Measurements from ENCODE around the gene TMC7. TPM values are rescaled to one million over a fixed set of nuclear protein-coding genes. Genes with fewer than 3 reads are reported as not detected.

TMC7 gene
- total RNA-seq, 1 experiment from 2014 or later: 4.1 TPM

DNA sequence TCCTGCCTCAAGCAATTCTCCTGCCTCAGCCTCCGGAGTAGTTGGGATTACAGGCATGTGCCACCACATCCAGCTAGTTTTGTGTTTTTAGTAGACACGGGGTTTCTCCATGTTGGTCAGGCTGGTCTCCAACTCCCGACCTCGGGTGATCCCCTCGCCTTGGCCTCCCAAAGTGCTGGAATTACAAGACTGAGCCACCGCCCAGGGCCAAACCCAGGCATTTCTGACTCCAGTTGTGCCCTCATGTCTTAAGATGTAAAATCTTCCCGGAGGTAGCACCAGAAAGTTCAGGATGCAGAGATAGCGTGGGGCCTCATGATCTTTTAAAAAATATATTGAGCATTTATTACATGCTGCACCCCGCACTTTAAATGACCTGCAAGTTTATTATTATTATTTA lies 44.7 kb upstream of the TMC7 start:
- Mint-ChIP-seq H3K27ac (ENCODE audit: low read depth, unreplicated experiment) (no peak overlapping the region), H3K4me1 (ENCODE audit: insufficient read depth, unreplicated experiment) (no peaks in the 10 kb centered on the region), H3K4me3 (ENCODE audit: unreplicated experiment) (no peak overlapping the region), H3K27me3 (ENCODE audit: insufficient read depth, unreplicated experiment) (no peaks in the 10 kb centered on the region), H3K9me3 (ENCODE audit: unreplicated experiment) (no peaks in the 10 kb centered on the region), H3K36me3 (ENCODE audit: insufficient read depth, unreplicated experiment) (no peaks in the 10 kb centered on the region)
- intact Hi-C loops (cut with micrococcal nuclease): no loop called here
- CTCF ChIA-PET: interaction anchor here (1.2 kb wide), 2 partner anchors 26 to 31 kb away, joined by 4 read pairs; no protein-coding TSS in a partner anchor
- no TSS peak for BruUV-seq (replicated peaks)
- TF ChIP-seq, protein P1, sequence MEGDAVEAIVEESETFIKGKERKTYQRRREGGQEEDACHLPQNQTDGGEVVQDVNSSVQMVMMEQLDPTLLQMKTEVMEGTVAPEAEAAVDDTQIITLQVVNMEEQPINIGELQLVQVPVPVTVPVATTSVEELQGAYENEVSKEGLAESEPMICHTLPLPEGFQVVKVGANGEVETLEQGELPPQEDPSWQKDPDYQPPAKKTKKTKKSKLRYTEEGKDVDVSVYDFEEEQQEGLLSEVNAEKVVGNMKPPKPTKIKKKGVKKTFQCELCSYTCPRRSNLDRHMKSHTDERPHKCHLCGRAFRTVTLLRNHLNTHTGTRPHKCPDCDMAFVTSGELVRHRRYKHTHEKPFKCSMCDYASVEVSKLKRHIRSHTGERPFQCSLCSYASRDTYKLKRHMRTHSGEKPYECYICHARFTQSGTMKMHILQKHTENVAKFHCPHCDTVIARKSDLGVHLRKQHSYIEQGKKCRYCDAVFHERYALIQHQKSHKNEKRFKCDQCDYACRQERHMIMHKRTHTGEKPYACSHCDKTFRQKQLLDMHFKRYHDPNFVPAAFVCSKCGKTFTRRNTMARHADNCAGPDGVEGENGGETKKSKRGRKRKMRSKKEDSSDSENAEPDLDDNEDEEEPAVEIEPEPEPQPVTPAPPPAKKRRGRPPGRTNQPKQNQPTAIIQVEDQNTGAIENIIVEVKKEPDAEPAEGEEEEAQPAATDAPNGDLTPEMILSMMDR (IDR thresholded peaks at IDR 0.05; ENCODE audit: unreplicated experiment): no peak
- POLR2A ChIA-PET: interaction anchor here (3.5 kb wide), 1 partner anchor 23 kb away, joined by 57 read pairs; no protein-coding TSS in a partner anchor
- no peak for DNase-seq (ENCODE audit: unreplicated experiment)

DNA sequence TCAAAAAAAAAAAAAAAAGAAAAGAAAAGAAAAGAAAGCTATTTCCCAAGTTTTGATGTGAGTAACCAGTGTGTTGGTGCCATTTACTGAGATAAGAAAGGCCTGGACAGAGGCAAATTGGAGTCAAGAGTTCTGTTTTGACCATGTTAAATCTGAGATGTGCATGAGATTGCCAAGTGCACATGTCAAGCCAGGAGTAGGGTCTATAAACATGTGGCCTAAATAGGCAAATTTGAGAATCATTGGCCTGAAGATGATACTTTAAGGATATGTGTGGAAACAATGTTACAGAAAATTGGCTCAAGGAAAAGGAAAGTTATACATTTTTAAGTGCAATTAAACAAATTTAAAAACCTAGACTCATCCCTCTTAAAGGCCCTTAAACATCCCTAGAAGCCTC lies 42.3 kb upstream of the TMC7 start:
- Mint-ChIP-seq H3K9me3 (ENCODE audit: unreplicated experiment) (no peaks in the 10 kb centered on the region), H3K4me3 (ENCODE audit: unreplicated experiment) (no peak overlapping the region), H3K4me1 (ENCODE audit: insufficient read depth, unreplicated experiment) (no peaks in the 10 kb centered on the region), H3K27me3 (ENCODE audit: insufficient read depth, unreplicated experiment) (no peaks in the 10 kb centered on the region), H3K36me3 (ENCODE audit: insufficient read depth, unreplicated experiment) (no peaks in the 10 kb centered on the region), H3K27ac (ENCODE audit: low read depth, unreplicated experiment) (no peak overlapping the region)
- POLR2A ChIA-PET: interaction anchor here (0.7 to 3.5 kb wide), 8 partner anchors 9 to 139 kb away, joined by 3 to 57 read pairs (median 8); partner anchors contain the start of gene SMG1
- DNase-seq (ENCODE audit: unreplicated experiment): no peak
- TF ChIP-seq, protein P1 (IDR thresholded peaks at IDR 0.05; ENCODE audit: unreplicated experiment): no peak
- intact Hi-C loops (cut with micrococcal nuclease): no loop called here
- BruUV-seq (replicated peaks): no TSS peak
- CTCF ChIA-PET: interaction anchor here (0.7 to 2.6 kb wide), 6 partner anchors 10 to 29 kb away, joined by 3 to 16 read pairs (median 8); no protein-coding TSS in a partner anchor

DNA sequence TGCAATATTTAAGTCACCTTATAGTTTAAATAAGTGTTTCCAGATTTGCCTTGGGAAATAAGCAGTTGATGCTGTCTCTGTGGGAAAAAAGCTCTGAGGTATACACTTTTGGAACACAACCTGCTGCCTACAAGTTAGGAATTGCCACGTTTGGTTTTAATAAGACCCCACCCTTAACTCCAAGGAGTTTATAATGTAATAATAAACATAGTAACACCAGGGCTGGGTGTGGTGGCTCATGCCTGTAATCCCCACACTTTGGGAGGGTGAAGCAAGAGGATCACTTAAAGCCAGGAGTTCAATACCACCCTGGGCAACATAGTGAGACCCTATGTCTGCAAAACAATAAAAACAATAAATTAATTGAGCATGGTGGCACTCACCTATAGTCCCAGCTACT lies 41.7 kb upstream of the TMC7 start:
- BruUV-seq (replicated peaks): no TSS peak
- intact Hi-C loops (cut with micrococcal nuclease): no loop called here
- ChIA-PET POLR2A (interaction anchor here (0.6 to 3.5 kb wide), 9 partner anchors 9 to 945 kb away, joined by 3 to 57 read pairs (median 3); no protein-coding TSS in a partner anchor), CTCF (interaction anchor here (0.7 to 2.6 kb wide), 2 partner anchors 14 to 20 kb away, joined by 3 to 16 read pairs; no protein-coding TSS in a partner anchor)
- Mint-ChIP-seq H3K27me3 (ENCODE audit: insufficient read depth, unreplicated experiment) (no peaks in the 10 kb centered on the region), H3K27ac (ENCODE audit: low read depth, unreplicated experiment) (no peak overlapping the region), H3K4me3 (ENCODE audit: unreplicated experiment) (no peak overlapping the region), H3K36me3 (ENCODE audit: insufficient read depth, unreplicated experiment) (no peaks in the 10 kb centered on the region), H3K4me1 (ENCODE audit: insufficient read depth, unreplicated experiment) (no peaks in the 10 kb centered on the region), H3K9me3 (ENCODE audit: unreplicated experiment) (no peaks in the 10 kb centered on the region)
- DNase-seq (ENCODE audit: unreplicated experiment): no peak
- TF ChIP-seq, protein P1 (IDR thresholded peaks at IDR 0.05; ENCODE audit: unreplicated experiment): no peak

DNA sequence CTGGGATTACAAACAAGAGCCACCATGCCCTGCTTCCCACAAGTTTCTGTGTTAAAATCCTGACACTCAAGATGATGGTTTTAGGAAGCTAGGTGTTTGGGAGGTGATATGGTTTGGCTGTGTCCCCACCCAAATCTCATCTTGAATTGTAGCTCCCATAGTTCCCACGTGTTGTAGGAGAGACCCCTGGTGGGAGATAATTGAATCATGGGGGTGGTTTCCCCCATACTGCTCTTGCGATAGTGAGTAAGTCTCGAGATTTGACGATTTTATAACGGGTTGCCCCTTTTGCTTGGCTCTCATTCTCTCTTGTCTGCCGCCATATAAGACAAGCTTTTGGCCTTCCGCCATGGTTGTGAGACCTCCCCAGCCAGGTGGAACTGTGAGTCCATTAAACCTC lies 40.3 kb upstream of the TMC7 start:
- Mint-ChIP-seq H3K4me1 (ENCODE audit: insufficient read depth, unreplicated experiment) (no peaks in the 10 kb centered on the region), H3K36me3 (ENCODE audit: insufficient read depth, unreplicated experiment) (no peaks in the 10 kb centered on the region), H3K9me3 (ENCODE audit: unreplicated experiment) (no peaks in the 10 kb centered on the region), H3K27me3 (ENCODE audit: insufficient read depth, unreplicated experiment) (no peaks in the 10 kb centered on the region), H3K27ac (ENCODE audit: low read depth, unreplicated experiment) (peak overlapping the region; percentile 42), H3K4me3 (ENCODE audit: unreplicated experiment) (no peak overlapping the region)
- intact Hi-C loops (cut with micrococcal nuclease): no loop called here
- TF ChIP-seq, protein P1 (IDR thresholded peaks at IDR 0.05; ENCODE audit: unreplicated experiment): no peak
- no TSS peak for BruUV-seq (replicated peaks)
- POLR2A ChIA-PET: interaction anchor here (0.6 to 2.6 kb wide), 4 partner anchors 8 to 19 kb away, joined by 3 to 12 read pairs (median 8); partner anchors contain the start of gene SMG1
- CTCF ChIA-PET: interaction anchor here (0.6 to 4.6 kb wide), 5 partner anchors 15 to 141 kb away, joined by 3 to 26 read pairs (median 3); no protein-coding TSS in a partner anchor
- no peak for DNase-seq (ENCODE audit: unreplicated experiment)
